NCI-H2107 (cell line): ENCODE measurements around the gene PROM1.

Experiments used
- DNase-seq: peaks from one replicate; lab custom pipeline; 2025; lab: John Stamatoyannopoulos, UW

PROM1 gene

DNA sequence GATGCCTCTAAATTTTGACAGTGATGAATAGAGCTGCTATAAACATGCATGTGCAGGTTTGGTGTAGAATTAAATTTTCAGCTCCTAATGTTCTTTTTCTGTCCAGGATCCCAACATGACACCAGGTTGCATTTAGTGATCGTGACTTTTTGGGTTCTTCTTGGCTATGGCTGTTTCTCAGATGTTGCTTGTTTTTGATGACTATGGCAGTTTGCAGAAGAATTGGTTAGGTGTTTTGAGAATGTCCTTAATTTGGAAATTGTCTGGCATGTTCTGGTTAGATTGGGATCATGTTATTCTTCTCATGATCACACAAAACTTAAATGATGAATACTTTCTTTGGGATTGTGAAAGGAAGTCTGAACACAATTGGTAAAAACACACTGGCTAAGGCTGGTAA is 141.5 kb downstream of the PROM1 start:
- no peak for DNase-seq

DNA sequence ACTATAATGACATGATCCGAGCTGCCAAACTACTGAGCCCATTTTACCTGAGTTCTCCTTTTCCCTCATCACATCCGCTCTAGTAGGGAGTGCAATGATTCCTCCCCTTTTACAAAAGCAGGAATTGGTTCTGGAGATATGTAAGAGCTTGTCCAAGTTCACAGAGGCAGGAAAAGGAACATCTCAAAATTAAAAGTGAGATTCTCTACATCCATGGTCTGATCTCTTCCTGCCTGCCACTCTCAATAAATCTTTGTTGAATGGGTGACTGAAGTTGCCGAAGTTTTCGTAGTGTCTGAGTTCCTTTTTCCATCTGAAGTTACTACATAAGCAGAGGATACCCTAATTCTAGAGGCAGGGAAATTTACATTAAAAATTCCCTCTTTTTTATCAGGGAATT is 145.2 kb downstream of the PROM1 start, which contains the start of gene FGFBP1:
Gene FGFBP1 (minus strand): TSS at position 101 of the 400 bp plus-strand sequence. CDS start 2,108 bp downstream, outside the sequence.
- no peak for DNase-seq

DNA sequence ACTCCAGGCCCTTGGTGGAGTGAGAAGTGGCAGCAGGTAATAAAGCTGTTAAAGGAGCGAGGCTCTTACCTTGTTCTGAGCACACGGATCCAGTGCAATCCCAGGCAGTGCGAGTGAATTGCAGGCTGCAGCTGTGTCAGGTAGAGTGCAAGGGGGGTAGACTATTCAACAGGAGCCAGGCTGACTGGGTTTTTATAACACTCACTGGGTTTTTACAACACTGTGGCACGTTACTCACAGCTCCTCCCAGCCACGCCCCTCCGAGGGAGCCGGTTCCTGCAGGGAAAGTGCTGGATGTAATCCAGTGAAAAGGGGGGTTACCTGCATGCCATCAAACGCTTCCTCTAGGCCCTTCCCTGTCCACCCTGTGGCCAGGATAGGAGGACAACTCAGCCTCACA is 145.6 kb downstream of the PROM1 start:
- no peak for DNase-seq

DNA sequence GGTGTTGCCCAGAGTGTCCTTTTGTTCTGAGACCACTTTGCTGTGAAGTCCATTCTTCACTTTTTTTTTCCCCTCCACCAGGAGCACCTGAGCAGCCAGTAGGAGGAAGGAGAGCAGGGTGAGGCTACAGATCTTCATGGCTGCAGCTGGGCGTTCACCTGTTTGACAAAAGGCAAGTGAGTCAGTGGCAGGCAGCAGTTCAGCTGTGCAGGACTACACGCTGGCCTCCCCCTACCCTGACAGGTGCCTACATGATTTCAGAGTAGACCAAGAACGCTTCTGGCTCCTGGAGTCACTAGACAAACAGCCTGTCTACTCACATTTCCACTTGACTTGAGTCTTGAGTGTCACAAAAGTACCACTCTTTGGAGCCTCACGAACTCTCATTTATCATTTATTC is 147.3 kb downstream of the PROM1 start:
- DNase-seq = no peak

DNA sequence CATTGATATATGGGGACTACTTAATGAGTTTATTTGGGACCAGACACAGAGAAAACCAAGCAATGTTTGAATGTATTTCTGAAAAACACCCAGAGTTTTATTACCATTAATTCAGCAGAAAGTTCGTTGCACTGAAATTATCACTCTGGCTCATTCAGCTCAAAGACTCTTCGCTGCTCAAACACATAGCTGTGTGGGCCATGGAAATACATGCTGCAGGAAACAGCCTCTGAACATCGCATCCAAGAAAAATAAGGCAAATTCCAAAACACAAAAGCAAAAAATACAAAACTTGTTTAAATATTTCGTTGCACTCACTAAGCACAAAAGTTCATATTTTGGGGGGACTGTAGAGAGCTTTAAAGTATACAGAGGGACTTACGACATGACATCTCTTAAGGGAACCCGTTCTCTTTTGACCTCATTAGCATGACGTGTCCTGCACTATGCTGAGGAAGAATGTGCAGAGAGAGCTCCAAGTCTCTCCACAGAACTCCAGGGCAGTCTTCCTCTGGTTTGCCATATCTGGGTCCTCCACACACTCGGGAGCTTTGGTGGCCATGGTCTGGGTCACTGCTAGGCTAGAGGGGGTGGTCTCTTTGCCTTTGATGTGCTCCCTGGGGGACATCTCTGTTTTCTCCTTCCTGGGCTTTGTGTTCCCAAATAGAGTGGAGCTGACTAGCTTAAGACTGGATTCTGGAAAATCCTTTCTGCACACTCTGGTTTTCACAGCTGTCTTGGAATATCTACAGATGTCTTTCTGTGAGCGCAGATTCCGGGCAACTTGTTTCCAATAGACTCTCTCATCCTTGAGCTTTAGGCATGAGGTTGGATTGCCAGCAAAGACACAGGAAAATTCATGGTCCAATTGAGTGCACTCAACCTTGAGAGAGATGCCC is 148.1 kb downstream of the PROM1 start:
- DNase-seq = no peak

DNA sequence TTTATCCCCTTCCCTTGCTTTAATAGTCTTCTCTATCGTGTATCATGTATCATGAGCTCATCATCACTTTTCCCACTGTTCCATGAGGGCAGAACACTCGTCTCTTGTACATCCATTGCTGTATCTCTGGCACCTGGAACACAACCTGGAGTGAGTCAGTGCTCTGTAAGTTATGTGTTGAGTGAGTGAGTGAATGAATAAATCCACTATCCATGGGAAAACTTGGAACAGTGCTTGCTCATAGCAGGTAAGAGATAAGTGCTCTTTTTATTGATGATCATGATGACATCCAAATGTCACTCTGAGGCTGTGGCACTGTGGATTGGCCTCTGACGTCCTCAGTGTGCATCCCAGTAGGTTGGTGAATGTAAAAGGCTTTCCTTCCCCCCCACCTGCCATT is 149.6 kb downstream of the PROM1 start:
- no peak for DNase-seq

DNA sequence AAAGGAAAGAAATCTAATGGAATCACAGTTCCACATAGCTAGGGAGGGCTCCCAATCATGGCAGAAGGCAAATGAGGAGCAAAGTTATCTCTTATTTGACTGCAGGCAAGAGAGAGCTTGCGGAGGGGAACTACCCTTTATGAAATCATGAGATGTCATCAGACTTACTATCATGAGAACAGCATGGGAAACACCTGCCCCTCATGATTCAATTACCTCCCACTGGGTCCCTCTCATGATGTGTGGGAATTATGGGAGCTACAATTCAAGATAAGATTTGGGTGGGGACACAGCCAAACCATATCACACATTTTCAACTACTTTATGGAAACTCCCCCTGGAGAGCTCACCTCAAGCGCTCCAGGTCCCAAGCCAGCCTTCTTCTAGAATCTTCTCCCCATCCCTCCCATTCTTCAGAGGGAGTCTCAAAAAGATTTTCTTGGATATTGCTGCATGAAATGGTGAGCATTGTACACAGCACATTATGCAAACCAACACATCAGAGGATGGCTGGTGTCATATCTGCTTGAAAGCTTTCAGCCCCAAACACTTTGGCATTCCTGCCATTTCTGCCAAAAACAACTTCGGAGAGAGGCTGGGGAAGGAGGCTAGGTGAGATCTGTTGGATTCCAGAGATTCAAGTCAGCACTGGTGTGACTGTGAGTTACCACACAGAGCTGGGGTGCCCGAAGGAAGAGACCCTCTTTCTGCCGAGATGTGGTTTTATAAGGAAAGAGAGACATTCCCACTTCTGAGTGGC is 152.2 kb downstream of the PROM1 start:
- no peak for DNase-seq

DNA sequence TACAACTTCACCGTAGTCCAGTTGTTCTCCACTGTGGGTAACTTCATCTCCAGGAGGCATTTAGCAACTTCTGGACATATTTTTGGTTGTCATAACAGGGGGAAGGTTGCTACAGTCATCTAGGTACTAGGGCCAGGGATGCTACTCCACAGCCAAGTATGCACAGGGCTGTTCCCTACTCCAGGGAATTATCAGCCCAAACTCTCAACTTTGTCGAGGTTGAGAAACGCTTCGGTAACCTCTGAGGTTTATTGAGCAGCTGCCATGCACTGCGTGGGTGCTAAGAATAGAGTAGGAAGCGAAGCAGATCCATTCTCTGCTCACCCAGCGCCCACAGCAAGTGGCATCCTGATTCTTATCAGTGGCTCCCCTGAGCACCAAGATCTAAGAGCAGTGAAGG is 153.5 kb downstream of the PROM1 start:
- no peak for DNase-seq

DNA sequence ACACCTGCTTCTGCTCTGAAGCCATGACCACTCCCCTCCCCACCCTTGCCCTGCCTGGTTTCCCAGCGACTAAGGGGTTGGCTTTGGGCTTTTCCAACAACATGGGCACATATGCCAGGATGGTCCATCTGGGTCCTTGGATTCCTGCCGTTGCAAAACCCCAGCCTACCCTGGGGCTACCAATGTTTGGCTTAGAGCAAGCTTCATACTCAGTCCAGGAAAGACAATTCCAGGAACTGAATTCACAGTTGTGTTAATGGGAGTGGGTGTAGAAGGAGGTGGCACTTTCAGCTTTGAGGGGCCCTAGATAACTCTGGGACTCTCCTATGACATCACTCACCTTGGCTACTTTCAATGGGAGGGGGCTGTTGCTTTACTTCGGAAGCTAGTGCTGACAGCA is 154.3 kb downstream of the PROM1 start:
- DNase-seq = no peak

DNA sequence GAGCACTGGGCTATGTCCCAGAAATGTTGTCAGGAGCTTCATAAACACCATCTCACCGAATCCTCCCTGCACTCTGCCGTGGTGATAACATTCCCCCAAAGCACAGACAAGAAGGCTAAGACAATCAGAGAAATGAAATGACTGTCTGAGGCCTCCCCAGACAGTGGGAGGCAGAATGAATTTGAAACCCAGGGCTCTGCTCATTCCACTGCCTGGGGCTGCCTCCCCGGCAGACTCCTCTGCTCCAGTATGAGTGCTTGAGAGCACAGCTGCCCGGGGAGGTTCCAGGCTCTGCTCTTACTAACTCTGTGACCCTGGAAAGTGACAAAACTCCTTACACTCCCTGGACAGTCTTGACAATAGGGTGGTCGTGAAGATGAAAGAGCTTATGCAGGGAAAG is 154.9 kb downstream of the PROM1 start:
- DNase-seq = no peak

DNA sequence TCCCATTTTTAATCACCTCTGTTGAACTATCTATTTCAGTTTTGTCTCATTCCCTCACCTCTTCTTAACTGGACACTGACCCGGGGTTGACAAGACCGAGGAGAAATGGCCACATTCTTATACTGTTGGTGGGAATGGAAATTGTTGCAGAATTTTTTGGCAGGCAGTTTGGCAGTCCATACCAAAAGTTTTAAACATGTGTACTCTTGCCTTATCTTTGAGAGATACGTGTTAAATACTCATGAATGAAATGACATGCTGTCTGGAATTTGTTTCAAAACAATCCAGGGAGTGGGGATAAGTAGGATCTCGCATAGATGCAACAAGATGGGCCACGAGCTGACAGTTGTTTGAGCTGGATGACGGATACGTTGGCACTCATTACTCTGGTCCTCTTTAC is 157.3 kb downstream of the PROM1 start:
- no peak for DNase-seq

DNA sequence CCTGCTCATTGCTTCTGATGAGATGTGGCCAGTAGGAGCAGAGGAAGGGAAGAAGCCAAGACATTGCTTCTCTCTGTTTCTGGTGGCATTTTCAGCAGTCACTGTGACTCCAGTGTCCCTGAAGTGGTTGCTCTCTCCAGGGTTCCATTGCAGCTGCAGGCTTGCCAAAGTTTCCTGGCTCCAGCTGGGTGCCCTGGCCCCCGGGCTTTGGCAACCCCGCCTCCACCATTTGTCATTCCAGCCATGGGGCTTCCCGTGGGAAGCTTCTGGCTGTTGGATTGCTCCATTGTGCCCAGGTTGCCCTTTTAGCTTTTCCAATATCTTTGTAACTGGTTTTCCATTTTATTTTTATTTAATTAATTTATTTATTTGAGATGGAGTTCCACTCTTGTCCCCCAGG is 158.0 kb downstream of the PROM1 start:
- no peak for DNase-seq

DNA sequence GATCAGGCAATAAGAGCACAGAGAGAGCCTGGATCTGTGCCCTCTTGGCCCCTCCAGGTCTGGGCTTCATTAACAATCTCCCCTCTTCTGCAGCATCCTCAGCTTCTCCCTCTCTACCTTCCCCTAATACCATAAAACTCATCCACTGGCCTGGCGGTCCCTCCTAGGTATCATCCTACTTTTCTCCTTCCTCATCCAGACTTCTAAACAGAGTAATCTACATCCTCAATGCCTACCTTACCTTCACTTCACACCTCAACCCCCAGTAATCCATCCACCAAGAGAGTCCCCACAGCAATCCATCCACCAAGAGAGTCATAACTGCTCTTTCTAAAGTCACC is 162.3 kb downstream of the PROM1 start:
- DNase-seq = no peak

DNA sequence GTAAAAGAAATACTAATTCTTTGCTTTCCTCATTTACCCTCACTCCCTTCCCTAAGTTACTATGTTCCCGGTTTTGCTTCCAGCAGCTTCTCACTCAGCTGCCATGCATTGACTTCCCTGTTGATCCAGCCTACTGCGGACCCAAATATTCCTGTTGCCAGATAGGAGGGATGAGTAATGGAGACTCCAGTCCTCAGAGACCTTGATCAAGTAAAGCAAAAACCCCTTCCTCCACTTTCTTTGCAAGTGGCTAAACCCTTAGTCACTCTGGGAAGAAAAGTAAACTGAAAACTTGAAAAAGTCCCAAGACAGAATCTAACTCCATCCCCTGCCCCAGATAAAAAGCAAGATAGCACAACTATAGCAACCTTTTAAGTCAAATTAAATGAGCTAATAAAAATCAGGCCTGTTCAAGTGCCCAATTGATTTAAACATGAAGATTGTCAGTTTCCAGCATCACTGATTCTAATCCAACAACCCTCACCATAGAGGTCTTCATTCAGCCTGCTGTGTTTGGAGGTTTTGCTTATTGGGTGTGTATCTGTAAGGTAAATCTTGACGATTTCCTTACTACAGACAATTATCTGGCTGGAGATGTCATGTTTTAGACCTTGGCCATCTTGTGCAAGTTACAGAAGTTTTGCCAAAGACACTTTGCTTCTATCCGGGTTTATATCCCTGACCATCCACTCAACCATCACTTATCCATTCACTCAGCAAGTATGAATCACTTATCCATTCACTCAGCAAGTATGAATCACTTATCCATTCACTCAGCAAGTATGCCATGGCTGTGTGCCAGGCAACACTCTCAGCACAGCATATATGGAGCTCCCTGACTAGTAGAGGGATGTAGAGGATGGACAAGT is 162.9 kb downstream of the PROM1 start:
- DNase-seq = no peak

DNA sequence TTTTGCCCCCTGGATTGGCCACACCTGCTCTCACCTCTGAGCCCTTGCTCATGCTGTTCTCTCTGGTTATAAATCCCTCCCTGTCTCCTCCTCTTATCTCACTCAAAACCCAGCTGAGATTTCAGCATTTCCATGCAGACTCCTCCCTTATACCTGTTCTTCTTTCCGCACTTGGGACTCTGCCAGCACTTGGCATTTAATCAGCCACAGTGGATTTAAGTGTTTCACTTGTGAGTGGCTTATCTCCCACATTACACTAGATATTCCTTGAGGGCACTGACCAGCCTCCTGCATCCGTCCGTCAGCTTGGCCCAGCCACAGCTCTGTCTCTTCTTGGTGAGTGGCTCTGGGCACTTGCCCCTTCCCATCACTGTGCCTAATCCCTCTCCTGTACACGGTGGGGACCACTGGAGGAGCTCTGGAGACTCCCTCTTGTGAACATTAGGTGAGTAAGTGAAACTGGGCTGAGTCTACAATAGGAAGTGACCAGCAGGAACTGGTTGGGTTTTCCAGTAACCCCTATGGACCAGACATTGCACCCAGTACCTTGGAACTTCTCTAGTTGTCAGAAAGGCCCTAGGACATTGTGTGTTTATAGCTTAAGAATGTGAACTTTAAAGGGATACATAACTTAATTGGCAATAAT is 165.2 kb downstream of the PROM1 start:
- DNase-seq = no peak
